BLaER1 (cell line): Measurements from ENCODE around the gene LSM3.

ENCODE experiments used
- H3K27ac ChIP-seq: shearing (Covaris generic); formaldehyde crosslinking; 2 replicates; pipeline ENCODE4 v1.8.1; 2022
- H3K27me3 ChIP-seq: shearing (Covaris generic); formaldehyde crosslinking; 2 replicates; pipeline ENCODE4 v1.8.1; 2022
- H3K36me3 ChIP-seq: shearing (Covaris generic); formaldehyde crosslinking; 2 replicates; pipeline ENCODE4 v1.8.1; 2022
- H3K4me1 ChIP-seq: shearing (Covaris generic); formaldehyde crosslinking; 2 replicates; pipeline ENCODE4 v1.8.1; 2022
- H3K4me2 ChIP-seq: shearing (Covaris generic); formaldehyde crosslinking; 2 replicates; pipeline ENCODE4 v1.8.1; 2022
- H3K4me3 ChIP-seq: shearing (Covaris generic); formaldehyde crosslinking; 2 replicates; pipeline ENCODE4 v1.8.1; 2022
- H3K9ac ChIP-seq: shearing (Covaris generic); formaldehyde crosslinking; 2 replicates; pipeline ENCODE4 v1.8.1; 2022
- H3K9me3 ChIP-seq: shearing (Covaris generic); formaldehyde crosslinking; 2 replicates; pipeline ENCODE4 v1.8.1; 2022
- H4K20me1 ChIP-seq: shearing (Covaris generic); formaldehyde crosslinking; 2 replicates; pipeline ENCODE4 v1.8.1; 2022
- Cebpa-rat ChIP-seq: shearing (Covaris generic); IDR thresholded peaks from 2 replicates; pipeline ENCODE4 v1.8.1; 2022

The LSM3 gene

DNA sequence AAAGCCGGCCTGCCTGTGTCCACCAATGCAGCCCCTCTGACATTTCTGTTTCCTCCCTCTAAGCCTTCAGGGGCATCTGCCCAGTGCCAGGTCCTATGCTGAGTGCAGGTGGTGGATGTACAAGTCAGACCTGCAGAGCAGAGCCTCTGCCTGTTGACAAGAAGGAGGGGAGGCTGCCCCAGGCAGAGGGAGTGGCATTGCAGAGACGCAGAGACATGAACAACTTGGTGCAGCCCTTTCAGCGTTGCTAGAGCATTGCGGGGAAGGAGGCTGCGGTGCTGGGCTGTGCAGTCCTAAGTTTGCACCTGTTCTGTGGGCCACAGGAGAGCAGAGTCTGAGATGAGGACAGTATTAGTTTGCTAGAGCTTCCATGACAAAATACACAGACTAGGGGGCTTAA lies 65.2 kb downstream of the LSM3 start:
- TF ChIP-seq Cebpa-rat, result no peak
- H3K4me1 ChIP-seq, result peaks cover 7% of the 10 kb centered on the region
- H3K4me3 ChIP-seq, result no peak overlapping the region
- 0 out of 2 replicates have a peak, but pooled peaks cover 3% of the 10 kb centered on the region for H3K27me3 ChIP-seq
- H3K9me3 ChIP-seq, result no peaks in the 10 kb centered on the region
- no peaks in the 10 kb centered on the region for H3K36me3 ChIP-seq
- H3K27ac ChIP-seq, result no peak overlapping the region
- H3K4me2 ChIP-seq, result no peak overlapping the region
- H3K9ac ChIP-seq, result no peak overlapping the region
- H4K20me1 ChIP-seq, result no peaks in the 10 kb centered on the region

DNA sequence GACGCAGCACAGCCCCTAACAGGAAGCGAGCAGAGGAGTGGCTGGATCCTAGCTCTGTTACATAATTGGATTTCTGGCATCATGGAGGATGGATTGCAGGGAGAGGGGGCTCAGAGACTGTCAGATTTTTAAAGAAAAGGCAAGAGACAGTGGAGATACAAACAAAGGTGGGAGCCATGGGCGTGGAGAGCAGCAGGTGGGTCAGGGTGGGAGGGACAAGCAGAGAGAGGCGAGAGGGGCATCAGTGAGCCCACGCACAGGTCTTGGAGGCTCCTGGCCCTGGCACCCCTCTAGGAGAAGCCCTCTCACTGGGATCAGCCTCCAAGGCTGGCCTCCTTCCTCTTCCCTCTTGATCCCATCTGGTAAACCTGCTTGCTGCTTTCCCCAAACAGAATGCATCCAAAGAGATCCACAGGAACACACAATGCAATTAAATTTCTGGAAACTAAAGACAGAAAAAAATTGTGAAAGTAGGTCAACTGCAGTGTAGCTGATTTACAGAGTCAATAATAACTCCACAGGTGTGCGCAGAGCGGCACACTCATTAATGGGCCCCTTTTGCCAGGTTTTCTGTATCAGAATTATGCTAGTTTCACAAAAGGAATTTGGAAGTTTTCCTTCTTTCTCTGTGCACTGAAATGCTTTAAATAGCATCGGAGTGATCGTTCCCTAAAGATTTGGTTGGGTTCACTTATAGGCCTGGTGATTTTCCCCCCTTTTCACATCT lies 66.1 kb downstream of the LSM3 start:
- no peak for TF ChIP-seq Cebpa-rat
- H3K4me2 ChIP-seq, result no peak overlapping the region
- H3K27me3 ChIP-seq, result 0 out of 2 replicates have a peak, but pooled peaks cover 3% of the 10 kb centered on the region
- H3K4me1 ChIP-seq, result peaks cover 16% of the 10 kb centered on the region
- no peak overlapping the region for H3K27ac ChIP-seq
- no peaks in the 10 kb centered on the region for H4K20me1 ChIP-seq
- no peak overlapping the region for H3K9ac ChIP-seq
- no peaks in the 10 kb centered on the region for H3K36me3 ChIP-seq
- H3K9me3 ChIP-seq, result no peaks in the 10 kb centered on the region
- H3K4me3 ChIP-seq, result no peak overlapping the region

- H3K4me1 ChIP-seq, result peaks cover 22% of the 10 kb centered on the region
- H4K20me1 ChIP-seq, result no peaks in the 10 kb centered on the region
- no peaks in the 10 kb centered on the region for H3K9me3 ChIP-seq
- 0 out of 2 replicates have a peak, but pooled peaks cover 3% of the 10 kb centered on the region for H3K27me3 ChIP-seq
- no peak overlapping the region for H3K27ac ChIP-seq
- no peak overlapping the region for H3K4me3 ChIP-seq
- H3K36me3 ChIP-seq, result no peaks in the 10 kb centered on the region
- H3K9ac ChIP-seq, result no peak overlapping the region
- no peak overlapping the region for H3K4me2 ChIP-seq
- no peak for TF ChIP-seq Cebpa-rat
These were observed 66.6 kb downstream of the LSM3 start for GRCh38 chr3:14245248-14245639.

- TF ChIP-seq Cebpa-rat, result no peak
- Histone ChIP-seq H3K4me2 (no peak overlapping the region), H3K4me3 (no peak overlapping the region), H3K27me3 (0 out of 2 replicates have a peak, but pooled peaks cover 3% of the 10 kb centered on the region), H3K9ac (no peak overlapping the region), H3K36me3 (no peaks in the 10 kb centered on the region), H3K27ac (no peak overlapping the region), H3K4me1 (peaks cover 25% of the 10 kb centered on the region), H3K9me3 (no peaks in the 10 kb centered on the region), H4K20me1 (no peaks in the 10 kb centered on the region)
These were observed 67.2 kb downstream of the LSM3 start for GRCh38 chr3:14245822-14246221.

GRCh38 chr3:14246414-14246813 lies 67.8 kb downstream of the LSM3 start:
- no peak for TF ChIP-seq Cebpa-rat
- Histone ChIP-seq H3K9ac (no peak overlapping the region), H3K4me3 (no peak overlapping the region), H3K27me3 (0 out of 2 replicates have a peak, but pooled peaks cover 3% of the 10 kb centered on the region), H3K36me3 (no peaks in the 10 kb centered on the region), H4K20me1 (no peaks in the 10 kb centered on the region), H3K9me3 (no peaks in the 10 kb centered on the region), H3K4me2 (no peak overlapping the region), H3K27ac (no peak overlapping the region), H3K4me1 (peaks cover 25% of the 10 kb centered on the region)

DNA sequence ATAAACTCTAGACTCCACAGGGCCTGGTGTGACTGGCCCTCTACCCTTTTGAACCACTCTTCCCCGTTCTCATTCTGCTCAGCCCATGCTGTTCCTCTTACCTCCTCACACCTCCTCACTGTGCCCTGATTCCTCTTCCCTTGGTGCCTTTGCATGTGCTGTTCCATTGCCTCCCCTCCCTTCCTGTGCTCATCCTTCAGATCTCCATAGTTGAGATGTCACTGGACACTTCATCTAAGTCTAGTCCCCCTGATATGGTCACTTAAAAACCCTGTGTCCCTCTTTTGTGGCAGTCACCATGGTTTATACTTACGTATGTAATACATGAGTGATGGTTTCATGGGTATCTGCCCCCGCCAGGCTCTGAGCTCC lies 69.8 kb downstream of the LSM3 start:
- Histone ChIP-seq H3K4me2 (peak overlapping the region; percentile 67), H3K9ac (no peak overlapping the region), H3K4me3 (no peak overlapping the region), H3K36me3 (no peaks in the 10 kb centered on the region), H4K20me1 (no peaks in the 10 kb centered on the region), H3K4me1 (peaks cover 25% of the 10 kb centered on the region), H3K27me3 (0 out of 2 replicates have a peak, but pooled peaks cover 3% of the 10 kb centered on the region), H3K27ac (no peak overlapping the region), H3K9me3 (no peaks in the 10 kb centered on the region)
- TF ChIP-seq Cebpa-rat, result no peak

DNA sequence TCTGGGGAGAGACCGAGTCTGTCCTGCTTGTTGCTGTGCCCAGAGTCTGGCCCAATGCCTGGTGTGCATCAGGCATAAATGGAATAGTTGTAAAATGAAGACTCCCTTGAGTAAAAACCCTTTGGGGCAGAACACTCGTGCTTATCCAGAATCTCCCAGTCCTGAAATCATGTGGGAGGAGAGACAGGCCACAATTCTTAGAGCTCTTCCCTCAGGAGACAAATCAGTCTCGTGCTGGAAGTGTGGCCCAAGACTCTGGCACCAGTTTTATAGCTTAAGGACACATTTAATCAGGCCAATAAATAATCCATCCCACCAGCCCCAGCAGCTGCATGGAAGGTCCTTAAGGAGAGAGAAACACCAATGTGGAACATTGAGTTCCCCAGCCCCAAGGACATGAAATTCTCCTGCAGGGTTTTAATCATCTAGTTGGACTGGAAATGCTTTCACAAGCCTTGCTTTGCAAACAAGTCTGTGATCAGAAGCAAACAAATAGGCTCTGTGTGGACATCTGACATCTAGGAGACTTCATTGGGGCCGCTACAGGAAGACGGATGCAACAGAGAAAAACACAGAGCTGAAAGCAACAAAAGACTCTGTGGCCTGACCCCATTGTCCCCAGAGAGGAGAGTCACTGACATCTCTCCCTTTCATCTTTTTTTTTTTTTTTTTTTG lies 70.4 kb downstream of the LSM3 start:
- Histone ChIP-seq H3K4me3 (no peak overlapping the region), H3K27ac (no peak overlapping the region), H3K27me3 (0 out of 2 replicates have a peak, but pooled peaks cover 3% of the 10 kb centered on the region), H3K9ac (no peak overlapping the region), H3K4me2 (peak overlapping the region; percentile 67), H4K20me1 (no peaks in the 10 kb centered on the region), H3K36me3 (no peaks in the 10 kb centered on the region), H3K9me3 (no peaks in the 10 kb centered on the region), H3K4me1 (peaks cover 25% of the 10 kb centered on the region)
- TF ChIP-seq Cebpa-rat, result no peak
